ENCODE results near the gene SLMAP. TPM values are rescaled to one million over a fixed set of nuclear protein-coding genes. Genes with fewer than 3 reads are reported as not detected.

The SLMAP gene
- total RNA-seq, 1 donor from 2014 or later, result 116 TPM

- no peaks in the 10 kb centered on the region for H3K36me3 Mint-ChIP-seq (ENCODE audit: low read depth)
- no peak overlapping the region for H3K4me3 Mint-ChIP-seq (ENCODE audit: unreplicated experiment)
- no peaks in the 10 kb centered on the region for H3K27me3 Mint-ChIP-seq (ENCODE audit: low read depth)
- TF ChIP-seq CTCF (IDR thresholded peaks at IDR 0.05), result no peak
- no peak for DNase-seq (ENCODE audit: low spot score)
- H3K4me1 Mint-ChIP-seq (ENCODE audit: low read depth), result peaks cover 21% of the 10 kb centered on the region
- H3K27ac Mint-ChIP-seq (ENCODE audit: unreplicated experiment), result no peak overlapping the region
- no peaks in the 10 kb centered on the region for H3K9me3 Mint-ChIP-seq (ENCODE audit: low read depth)
These were observed 35.1 kb downstream of the SLMAP start for GRCh38 chr3:57791245-57791644.

GRCh38 chr3:57792198-57792597 is 36.1 kb downstream of the SLMAP start:
- peaks cover 24% of the 10 kb centered on the region for H3K4me1 Mint-ChIP-seq (ENCODE audit: low read depth)
- no peak for DNase-seq (ENCODE audit: low spot score)
- H3K9me3 Mint-ChIP-seq (ENCODE audit: low read depth), result no peaks in the 10 kb centered on the region
- no peaks in the 10 kb centered on the region for H3K27me3 Mint-ChIP-seq (ENCODE audit: low read depth)
- H3K4me3 Mint-ChIP-seq (ENCODE audit: unreplicated experiment), result no peak overlapping the region
- no peak for TF ChIP-seq CTCF (IDR thresholded peaks at IDR 0.05)
- no peaks in the 10 kb centered on the region for H3K36me3 Mint-ChIP-seq (ENCODE audit: low read depth)
- no peak overlapping the region for H3K27ac Mint-ChIP-seq (ENCODE audit: unreplicated experiment)

DNA sequence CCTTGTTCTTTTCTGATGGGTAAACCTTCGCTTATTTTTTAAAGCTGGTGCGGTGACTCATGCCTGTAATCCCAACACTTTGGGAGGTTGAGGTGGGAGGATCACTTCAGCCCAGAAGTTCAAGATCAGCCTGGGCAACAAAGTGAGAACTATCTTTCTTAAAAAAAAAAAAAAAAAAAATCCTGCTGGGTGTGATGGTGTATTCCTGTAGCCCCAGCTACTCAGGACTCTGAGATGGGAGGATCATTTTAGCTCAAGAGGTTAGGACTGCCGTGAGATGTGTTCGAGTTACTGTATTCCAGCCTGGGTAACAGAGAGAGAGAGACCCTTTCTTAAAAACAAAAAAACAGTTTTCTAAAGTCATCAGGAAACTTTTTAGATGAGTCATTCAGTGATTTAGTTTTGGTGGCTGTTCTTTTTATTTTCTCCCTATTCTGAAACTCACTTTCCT is 37.7 kb downstream of the SLMAP start:
- H3K4me1 Mint-ChIP-seq (ENCODE audit: low read depth), result peaks cover 31% of the 10 kb centered on the region
- H3K27me3 Mint-ChIP-seq (ENCODE audit: low read depth), result no peaks in the 10 kb centered on the region
- no peak for DNase-seq (ENCODE audit: low spot score)

DNA sequence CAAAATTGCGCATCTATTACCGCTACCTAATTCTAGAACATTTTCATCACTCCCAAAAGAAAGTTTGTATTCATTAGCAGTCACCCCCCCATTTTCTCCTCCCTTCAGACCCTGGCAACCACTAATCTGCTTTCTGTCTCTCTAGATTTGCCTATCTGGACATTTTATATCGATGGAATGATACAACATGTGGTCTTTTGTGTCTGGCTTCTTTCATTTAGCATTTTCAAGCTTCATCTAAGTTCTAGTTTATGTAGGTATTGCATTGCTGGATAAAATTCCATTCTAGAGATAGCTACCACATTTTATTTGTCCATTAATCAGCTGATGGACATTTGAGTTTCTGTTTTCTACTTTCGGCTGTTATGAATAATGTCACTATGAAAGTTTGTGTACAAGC is 38.4 kb downstream of the SLMAP start:
- peak overlapping the region; percentile 69 for H3K27ac Mint-ChIP-seq (ENCODE audit: unreplicated experiment)
- no peaks in the 10 kb centered on the region for H3K27me3 Mint-ChIP-seq (ENCODE audit: low read depth)
- TF ChIP-seq CTCF (IDR thresholded peaks at IDR 0.05), result no peak
- H3K36me3 Mint-ChIP-seq (ENCODE audit: low read depth), result no peaks in the 10 kb centered on the region
- H3K9me3 Mint-ChIP-seq (ENCODE audit: low read depth), result no peaks in the 10 kb centered on the region
- no peak for DNase-seq (ENCODE audit: low spot score)
- H3K4me3 Mint-ChIP-seq (ENCODE audit: unreplicated experiment), result no peak overlapping the region
- H3K4me1 Mint-ChIP-seq (ENCODE audit: low read depth), result peaks cover 31% of the 10 kb centered on the region

More for the DNA sequence above, 37.7 kb downstream of the SLMAP start:
- H3K9me3 Mint-ChIP-seq (ENCODE audit: low read depth), result no peaks in the 10 kb centered on the region
- no peaks in the 10 kb centered on the region for H3K36me3 Mint-ChIP-seq (ENCODE audit: low read depth)
- TF ChIP-seq CTCF (IDR thresholded peaks at IDR 0.05), result no peak
- H3K27ac Mint-ChIP-seq (ENCODE audit: unreplicated experiment), result peak overlapping the region; percentile 69
- H3K4me3 Mint-ChIP-seq (ENCODE audit: unreplicated experiment), result no peak overlapping the region

- TF ChIP-seq CTCF (IDR thresholded peaks at IDR 0.05), result no peak
- H3K4me3 Mint-ChIP-seq (ENCODE audit: unreplicated experiment), result no peak overlapping the region
- no peaks in the 10 kb centered on the region for H3K9me3 Mint-ChIP-seq (ENCODE audit: low read depth)
These were observed 38.8 kb downstream of the SLMAP start for GRCh38 chr3:57794951-57795350.

More at GRCh38 chr3:57794951-57795350, 38.8 kb downstream of the SLMAP start:
- DNase-seq (ENCODE audit: low spot score), result no peak
- Mint-ChIP-seq H3K27ac (ENCODE audit: unreplicated experiment) (no peak overlapping the region), H3K27me3 (ENCODE audit: low read depth) (no peaks in the 10 kb centered on the region), H3K36me3 (ENCODE audit: low read depth) (no peaks in the 10 kb centered on the region), H3K4me1 (ENCODE audit: low read depth) (peaks cover 31% of the 10 kb centered on the region)

All from chondrocyte (in vitro differentiated cells).